Pancreas (tissue), 10 donors: ENCODE data around the gene CDKAL1. TPM values are rescaled to one million over a fixed set of nuclear protein-coding genes. Genes with fewer than 3 reads are reported as not detected.

Experiments used
- ATAC-seq, 4 donors: fragments of 200-7000 bp; cut with Tn5 transposase; one replicate each; pipeline versions ENCODE4 v1.8.0 to v1.9.1; 2020; ENCODE audit warnings: mild to moderate bottlenecking in 4 of 4, moderate library complexity in 4 of 4
- DNase-seq, 6 donors: peaks; one replicate each; pipeline ENCODE4 v3.0.0-alpha.2; 2020
- FAIRE-seq: peaks from 2 replicates; lab custom pipeline; 2012; peaks lifted over from hg19 to GRCh38; lab: Jason Lieb, UNC
- H3K27ac ChIP-seq, 4 donors: fragments of 200-600 bp; sonication (generic); 1 replicate in 3 of 4; 2 replicates in 1 of 4; pipeline versions ENCODE4 v1.5.0 to v1.8.0; 2020
- H3K27me3 ChIP-seq, 4 donors: fragments of 200-600 bp; one replicate each; pipeline ENCODE4 v1.8.0; 2021
- H3K36me3 ChIP-seq, 3 donors: fragments of 200-600 bp; sonication (generic) in 1 of 3; one replicate each; pipeline versions ENCODE4 v1.5.0 to v1.8.0; 2020 to 2021
- H3K4me1 ChIP-seq, 3 donors: fragments of 200-600 bp; one replicate each; pipeline ENCODE4 v1.8.0; 2021
- H3K4me3 ChIP-seq, 4 donors: fragments of 200-600 bp; sonication (generic) in 2 of 4; one replicate each; pipeline versions ENCODE4 v1.5.0 to v1.8.0; 2020 to 2021
- H3K9me3 ChIP-seq, 4 donors: fragments of 200-600 bp; one replicate each; pipeline ENCODE4 v1.8.0; 2021
- WGBS, 2 donors: extraction: QIAGEN DNeasy Blood & Tissue Kit; methylation state at CpG; one replicate each; pipeline ENCODE4 v1.1.7; 2013; 5-methylcytosine and 5-hydroxymethylcytosine counted together
- intact Hi-C, 3 donors: fragments of 100-400 bp; cut with DNase I; formaldehyde crosslinking; loops; one replicate each; pipeline versions ENCODE4 v1.11.1 to v1.14.2; 2022
- polyA plus RNA-seq, 2 donors: library from polyadenylated mRNA; stranded (reverse); fragments of 200-250 nt; gene quantifications; one replicate each; pipeline ENCODE4 v1.2.3, GENCODE V29; 2013
- total RNA-seq, 6 donors: library from RNA; stranded (reverse); fragmentation: NEBNext Ultra II Directional in 4 of 6; extraction: Animal tissue kit (Norgen Biotek cat#: 25700) in 4 of 6; gene quantifications; one replicate each; pipeline versions ENCODE4 v1.2.1 to v1.2.4, GENCODE V29; 2021 to 2023
- TF ChIP-seq, protein P1 (sequence below), 4 donors: fragments of 200-600 bp; sonication (generic) in 3 of 4; IDR thresholded peaks; one replicate each; pipeline versions ENCODE4 v1.5.0 to v1.8.0; 2021; ENCODE audit warnings: antibody characterized with exemption in 4 of 4
- donor health status: healthy with polysubstance abuse.
- donor health status: DM: no; HTN: no; CAD: no; lungs with moderate emphysema.
- donor health status: DM: no; HTN: no; CAD: no.
- donor health status: control.
- donor health status: control.
- donor health status: Bipolar disorder and iron deficiency.
- donor health status: DM: yes; HTN: yes; CAD: no.
- donor health status: DM: no; HTN: no; CAD: no.
- donor health status: DM: no; HTN: no; CAD: no.
- donor health status: DM: yes; HTN: yes; CAD: no.

Gene CDKAL1
- total and polyA plus RNA-seq, 8 donors, result 3.3 to 11.7 (median 8.2) TPM

DNA sequence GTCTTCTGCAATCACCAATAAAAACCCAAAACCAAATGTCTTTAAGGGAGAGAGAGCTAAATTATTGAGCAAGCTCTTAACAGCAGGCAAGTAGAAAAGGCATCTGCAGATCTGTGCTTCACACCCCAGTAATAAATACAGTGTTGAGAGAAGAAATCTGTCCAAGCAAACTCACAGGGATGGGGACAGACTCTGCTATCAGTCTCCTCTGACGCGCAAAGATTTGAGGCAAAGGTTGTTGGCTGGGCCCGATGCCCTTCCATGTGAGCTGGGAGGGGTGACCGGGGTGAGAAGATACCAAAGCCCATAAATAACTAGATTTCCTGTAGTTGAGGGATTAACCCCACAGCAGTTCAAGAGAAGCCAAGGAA lies 744.1 kb downstream of the CDKAL1 start:
- DNase-seq (no peak), ATAC-seq (peak in 1 of 4 donors; percentile 23), FAIRE-seq (no peak)
- WGBS, 2 donors, result 80 to 82% methylated on average over 4 of the region's 4 CpGs
- intact Hi-C loops, result no loop called here
- H3K36me3 ChIP-seq, result no peaks in the 10 kb centered on the region
- no peak overlapping the region for H3K4me3 ChIP-seq
- H3K9me3 ChIP-seq, result no peaks in the 10 kb centered on the region
- no peaks in the 10 kb centered on the region for H3K27me3 ChIP-seq
- H3K27ac ChIP-seq, result no peak overlapping the region
- H3K4me1 ChIP-seq, result no peaks in the 10 kb centered on the region
- TF ChIP-seq, protein P1, sequence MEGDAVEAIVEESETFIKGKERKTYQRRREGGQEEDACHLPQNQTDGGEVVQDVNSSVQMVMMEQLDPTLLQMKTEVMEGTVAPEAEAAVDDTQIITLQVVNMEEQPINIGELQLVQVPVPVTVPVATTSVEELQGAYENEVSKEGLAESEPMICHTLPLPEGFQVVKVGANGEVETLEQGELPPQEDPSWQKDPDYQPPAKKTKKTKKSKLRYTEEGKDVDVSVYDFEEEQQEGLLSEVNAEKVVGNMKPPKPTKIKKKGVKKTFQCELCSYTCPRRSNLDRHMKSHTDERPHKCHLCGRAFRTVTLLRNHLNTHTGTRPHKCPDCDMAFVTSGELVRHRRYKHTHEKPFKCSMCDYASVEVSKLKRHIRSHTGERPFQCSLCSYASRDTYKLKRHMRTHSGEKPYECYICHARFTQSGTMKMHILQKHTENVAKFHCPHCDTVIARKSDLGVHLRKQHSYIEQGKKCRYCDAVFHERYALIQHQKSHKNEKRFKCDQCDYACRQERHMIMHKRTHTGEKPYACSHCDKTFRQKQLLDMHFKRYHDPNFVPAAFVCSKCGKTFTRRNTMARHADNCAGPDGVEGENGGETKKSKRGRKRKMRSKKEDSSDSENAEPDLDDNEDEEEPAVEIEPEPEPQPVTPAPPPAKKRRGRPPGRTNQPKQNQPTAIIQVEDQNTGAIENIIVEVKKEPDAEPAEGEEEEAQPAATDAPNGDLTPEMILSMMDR (IDR thresholded peaks at IDR 0.05), result no peak

DNA sequence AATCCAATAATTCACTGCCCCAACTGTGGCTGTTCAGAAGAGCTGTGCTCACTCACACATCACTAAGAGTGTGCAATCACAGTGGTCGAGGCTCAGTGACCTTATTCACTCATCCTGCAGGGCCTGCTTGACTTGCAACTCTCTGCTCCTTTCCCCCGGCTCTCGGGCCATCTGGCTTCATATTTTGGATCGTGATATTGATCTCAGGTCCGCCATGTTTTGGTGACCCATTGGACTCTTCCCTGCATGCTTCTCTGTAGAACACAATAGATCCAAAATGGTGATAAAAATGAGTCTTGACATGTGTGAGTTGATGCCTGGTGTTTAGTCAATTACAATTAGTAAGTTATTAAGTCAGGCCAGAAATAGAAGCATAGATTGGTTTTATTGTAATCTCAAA lies 745.4 kb downstream of the CDKAL1 start:
- 83 to 87% methylated on average over 5 of the region's 5 CpGs for WGBS, 2 donors
- H3K36me3 ChIP-seq, result no peaks in the 10 kb centered on the region
- intact Hi-C loops, result no loop called here
- ATAC-seq, result no peak
- H3K4me3 ChIP-seq, result no peak overlapping the region
- H3K27me3 ChIP-seq, result no peaks in the 10 kb centered on the region
- no peak for DNase-seq
- TF ChIP-seq, protein P1 (IDR thresholded peaks at IDR 0.05), result no peak
- FAIRE-seq, result no peak
- H3K4me1 ChIP-seq, result no peaks in the 10 kb centered on the region
- no peak overlapping the region for H3K27ac ChIP-seq
- H3K9me3 ChIP-seq, result no peaks in the 10 kb centered on the region

DNA sequence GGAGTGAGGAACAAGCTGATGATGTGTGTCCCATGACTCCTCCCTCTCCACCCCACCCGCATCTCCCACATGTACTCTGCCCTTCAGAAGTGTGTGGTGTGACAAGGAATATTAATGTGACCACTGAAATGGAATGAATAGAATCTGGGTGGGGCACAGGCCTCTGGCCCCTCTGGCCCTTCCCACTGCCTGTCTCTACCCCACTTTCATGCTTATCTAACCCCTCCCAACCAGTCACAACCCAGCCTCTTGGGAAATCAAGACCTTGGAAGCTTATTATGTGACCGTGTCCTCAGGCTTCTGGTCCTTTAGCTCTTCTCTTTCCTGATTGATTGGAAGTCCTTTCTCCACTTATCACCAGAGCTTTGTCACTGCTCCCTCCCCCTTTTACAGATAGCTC lies 747.1 kb downstream of the CDKAL1 start:
- TF ChIP-seq, protein P1 (IDR thresholded peaks at IDR 0.05), result no peak
- Histone ChIP-seq H3K4me3 (no peak overlapping the region), H3K27me3 (no peaks in the 10 kb centered on the region), H3K36me3 (no peaks in the 10 kb centered on the region), H3K27ac (no peak overlapping the region), H3K9me3 (no peaks in the 10 kb centered on the region), H3K4me1 (no peaks in the 10 kb centered on the region)
- FAIRE-seq (no peak), ATAC-seq (no peak), DNase-seq (no peak)
- intact Hi-C loops, result no loop called here
- 61 to 69% methylated on average over 2 of the region's 2 CpGs for WGBS, 2 donors

Other genes starting within 250 kb of the CDKAL1 start
- 1 to 10 TPM in 4 of 6 donors, under 1 TPM in 2; 0.51 to 4.4 (median 1.2) TPM for gene E2F3, start 132.6 kb upstream of the CDKAL1 start, total RNA-seq
- gene E2F3, start 132.6 kb upstream of the CDKAL1 start, polyA plus RNA-seq, result 1 to 10 TPM; 1.1 to 1.2 TPM